ENCODE results near the gene IL21R.

- TF ChIP-seq SIN3A (IDR thresholded peaks at IDR 0.05; ENCODE audit: borderline replicate concordance, insufficient read depth, low read length) (no peak), TAF1 (IDR thresholded peaks at IDR 0.05; ENCODE audit: borderline replicate concordance, insufficient read depth, low read length) (no peak), POLR2AphosphoS5 (IDR thresholded peaks at IDR 0.05; ENCODE audit: low read depth, low read length) (no peak), FOXP2 (optimal IDR thresholded peaks at IDR 0.05; ENCODE audit: borderline replicate concordance, extremely low read depth, extremely low read length, insufficient read depth) (no peak)
- TF ChIP-seq, protein P1, sequence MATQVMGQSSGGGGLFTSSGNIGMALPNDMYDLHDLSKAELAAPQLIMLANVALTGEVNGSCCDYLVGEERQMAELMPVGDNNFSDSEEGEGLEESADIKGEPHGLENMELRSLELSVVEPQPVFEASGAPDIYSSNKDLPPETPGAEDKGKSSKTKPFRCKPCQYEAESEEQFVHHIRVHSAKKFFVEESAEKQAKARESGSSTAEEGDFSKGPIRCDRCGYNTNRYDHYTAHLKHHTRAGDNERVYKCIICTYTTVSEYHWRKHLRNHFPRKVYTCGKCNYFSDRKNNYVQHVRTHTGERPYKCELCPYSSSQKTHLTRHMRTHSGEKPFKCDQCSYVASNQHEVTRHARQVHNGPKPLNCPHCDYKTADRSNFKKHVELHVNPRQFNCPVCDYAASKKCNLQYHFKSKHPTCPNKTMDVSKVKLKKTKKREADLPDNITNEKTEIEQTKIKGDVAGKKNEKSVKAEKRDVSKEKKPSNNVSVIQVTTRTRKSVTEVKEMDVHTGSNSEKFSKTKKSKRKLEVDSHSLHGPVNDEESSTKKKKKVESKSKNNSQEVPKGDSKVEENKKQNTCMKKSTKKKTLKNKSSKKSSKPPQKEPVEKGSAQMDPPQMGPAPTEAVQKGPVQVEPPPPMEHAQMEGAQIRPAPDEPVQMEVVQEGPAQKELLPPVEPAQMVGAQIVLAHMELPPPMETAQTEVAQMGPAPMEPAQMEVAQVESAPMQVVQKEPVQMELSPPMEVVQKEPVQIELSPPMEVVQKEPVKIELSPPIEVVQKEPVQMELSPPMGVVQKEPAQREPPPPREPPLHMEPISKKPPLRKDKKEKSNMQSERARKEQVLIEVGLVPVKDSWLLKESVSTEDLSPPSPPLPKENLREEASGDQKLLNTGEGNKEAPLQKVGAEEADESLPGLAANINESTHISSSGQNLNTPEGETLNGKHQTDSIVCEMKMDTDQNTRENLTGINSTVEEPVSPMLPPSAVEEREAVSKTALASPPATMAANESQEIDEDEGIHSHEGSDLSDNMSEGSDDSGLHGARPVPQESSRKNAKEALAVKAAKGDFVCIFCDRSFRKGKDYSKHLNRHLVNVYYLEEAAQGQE (IDR thresholded peaks at IDR 0.05; ENCODE audit: insufficient read depth in 1 of 2, low read depth in 2 of 2, low read length in 2 of 2) = no peak
Observed at GRCh38 chr16:27364493-27365141, 37.4 kb upstream of the IL21R start.

All from PFSK-1 (cell line).